ENCODE measurements around the gene MPZL1. TPM values are rescaled to one million over a fixed set of nuclear protein-coding genes. Genes with fewer than 3 reads are reported as not detected.

Gene MPZL1
- total and polyA plus RNA-seq, 2 of the 8 experiments (the other 6 are each of a cell fraction or from before 2014, with no cell fraction given): 37.8 to 120 TPM

- no peak for TF ChIP-seq CBX8 (IDR thresholded peaks at IDR 0.05; ENCODE audit: borderline replicate concordance, low read depth, low read length)
- TF ChIP-seq POLR2A (IDR thresholded peaks at IDR 0.05; ENCODE audit: control extremely low read depth in 1 of 2, low read depth in 2 of 2, low read length in 2 of 2): no peak
Observed at GRCh38 chr1:167766538-167766937, 44.8 kb downstream of the MPZL1 start (continued).
